ENCODE data around the gene GEMIN5. TPM values are rescaled to one million over a fixed set of nuclear protein-coding genes. Genes with fewer than 3 reads are reported as not detected.
A peak's percentile ranks its signal among the peaks of the same experiment; 100 is the strongest.
"Not testable (repeated sequence)": the region's sequence is repeated elsewhere in the genome, so short reads cannot be mapped to it uniquely, and the experiment has no call there.

Gene GEMIN5
- total and polyA plus RNA-seq, 2 donors from 2014 or later, result 3.5 to 14.8 TPM

DNA sequence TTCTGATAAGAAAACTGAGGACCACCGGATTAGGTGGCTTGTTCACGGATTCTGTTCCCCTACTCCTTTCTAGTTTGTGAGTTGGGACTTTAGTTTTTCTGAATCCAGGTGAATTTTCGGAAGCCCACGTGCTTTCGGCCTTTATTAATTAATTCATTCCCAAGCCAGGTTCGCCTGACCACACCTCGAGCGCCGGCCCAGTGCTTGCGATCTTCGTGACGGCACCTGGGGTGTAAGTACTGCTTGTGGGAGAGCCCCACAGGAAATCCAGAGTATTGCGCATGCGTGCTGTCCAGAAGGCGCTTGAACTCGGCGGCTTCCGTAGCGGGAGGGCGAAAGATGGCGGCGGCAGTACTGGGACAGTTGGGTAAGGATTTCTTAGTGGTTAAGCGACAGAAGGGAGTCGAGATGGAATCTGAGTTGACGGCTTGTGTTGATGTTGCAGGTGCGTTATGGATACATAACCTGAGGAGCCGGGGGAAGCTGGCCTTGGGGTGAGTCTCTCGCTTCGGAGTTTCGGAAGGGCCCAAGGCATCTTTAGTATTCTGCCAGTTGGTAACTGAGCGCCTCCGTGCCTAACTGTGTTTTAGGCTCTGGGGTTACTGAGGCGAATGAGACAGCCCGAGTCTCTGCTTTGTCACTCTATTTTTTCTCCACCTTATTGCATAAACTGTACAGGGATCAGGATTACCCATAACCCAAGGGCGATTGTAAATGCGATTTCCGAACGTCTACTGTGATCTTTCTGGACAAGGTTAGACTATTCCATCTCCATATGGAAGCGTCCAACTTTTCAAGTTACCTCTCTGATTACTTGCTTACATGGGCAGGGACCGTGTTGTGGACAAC, 3.0 kb upstream of the GEMIN5 start, which contains the start of gene MRPL22:
TSS of gene MRPL22 (plus strand) at position 302 of the 849 bp plus-strand sequence. CDS start at position 340, 38 bp downstream.
- H3K4me1 ChIP-seq (ENCODE audit: control insufficient read depth in 2 of 3, insufficient read depth in 2 of 3, low read depth in 1 of 3, low read length in 3 of 3), result peaks cover 3 to 19% (median 12%) of the 10 kb centered on the region in 3 donors

DNA sequence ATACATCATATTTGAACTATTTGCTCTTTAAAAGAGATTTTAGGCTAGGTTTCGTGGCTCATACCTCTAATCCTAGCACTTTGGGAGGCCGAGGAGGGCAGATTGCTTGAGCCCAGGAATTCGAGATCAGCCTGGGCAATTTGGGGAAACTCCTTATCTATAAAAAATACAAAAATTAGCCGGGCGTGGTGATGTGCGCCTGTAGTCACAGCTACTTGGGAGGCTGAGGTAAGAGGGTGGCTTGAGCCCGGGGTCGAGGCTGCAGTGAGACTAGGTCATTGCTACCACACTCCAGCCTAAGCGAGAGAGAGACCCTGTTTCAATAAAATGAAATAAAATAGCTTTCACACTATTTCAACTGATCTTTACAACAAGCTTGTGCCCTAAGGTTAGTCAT, 2.4 kb upstream of the GEMIN5 start:
- Histone ChIP-seq H3K9me3 (ENCODE audit: control insufficient read depth in 2 of 3, insufficient read depth in 1 of 3, low read length in 3 of 3) (no peaks in the 10 kb centered on the region), H3K9ac (ENCODE audit: low read length in 3 of 3) (peak overlapping the region in 2 of 3 donors; percentile 13 to 93), H3K36me3 (ENCODE audit: control insufficient read depth in 2 of 3, insufficient read depth in 3 of 3, low read length in 3 of 3) (no peaks in the 10 kb centered on the region), H3K4me1 (ENCODE audit: control insufficient read depth in 2 of 3, insufficient read depth in 2 of 3, low read depth in 1 of 3, low read length in 3 of 3) (peaks cover 3 to 19% (median 12%) of the 10 kb centered on the region in 3 donors), H3K4me3 (ENCODE audit: low read length in 3 of 3) (peak overlapping the region; percentile 91 to 98 (median 96)), H3K27me3 (ENCODE audit: control insufficient read depth, insufficient read depth, low read length) (no peaks in the 10 kb centered on the region), H3K27ac (ENCODE audit: low read depth in 2 of 2, low read length in 2 of 2) (peak overlapping the region; percentile 56 to 78)
- no peak for FAIRE-seq
- intact Hi-C loops (cut with DNase I), result no loop called here
- TF ChIP-seq, protein P1, sequence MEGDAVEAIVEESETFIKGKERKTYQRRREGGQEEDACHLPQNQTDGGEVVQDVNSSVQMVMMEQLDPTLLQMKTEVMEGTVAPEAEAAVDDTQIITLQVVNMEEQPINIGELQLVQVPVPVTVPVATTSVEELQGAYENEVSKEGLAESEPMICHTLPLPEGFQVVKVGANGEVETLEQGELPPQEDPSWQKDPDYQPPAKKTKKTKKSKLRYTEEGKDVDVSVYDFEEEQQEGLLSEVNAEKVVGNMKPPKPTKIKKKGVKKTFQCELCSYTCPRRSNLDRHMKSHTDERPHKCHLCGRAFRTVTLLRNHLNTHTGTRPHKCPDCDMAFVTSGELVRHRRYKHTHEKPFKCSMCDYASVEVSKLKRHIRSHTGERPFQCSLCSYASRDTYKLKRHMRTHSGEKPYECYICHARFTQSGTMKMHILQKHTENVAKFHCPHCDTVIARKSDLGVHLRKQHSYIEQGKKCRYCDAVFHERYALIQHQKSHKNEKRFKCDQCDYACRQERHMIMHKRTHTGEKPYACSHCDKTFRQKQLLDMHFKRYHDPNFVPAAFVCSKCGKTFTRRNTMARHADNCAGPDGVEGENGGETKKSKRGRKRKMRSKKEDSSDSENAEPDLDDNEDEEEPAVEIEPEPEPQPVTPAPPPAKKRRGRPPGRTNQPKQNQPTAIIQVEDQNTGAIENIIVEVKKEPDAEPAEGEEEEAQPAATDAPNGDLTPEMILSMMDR (IDR thresholded peaks at IDR 0.05; ENCODE audit: borderline replicate concordance, extremely low read depth, insufficient read depth), result no peak
- DNase-seq, result peak in 1 of 5 donors; percentile 49

More for the DNA sequence above, 3.0 kb upstream of the GEMIN5 start, which contains the start of gene MRPL22:
- DNase-seq, result peak; percentile 94 to 97 (median 96)
- TF ChIP-seq, protein P1 (IDR thresholded peaks at IDR 0.05; ENCODE audit: borderline replicate concordance, extremely low read depth, insufficient read depth), result no peak
- FAIRE-seq, result no peak
- Histone ChIP-seq H3K36me3 (ENCODE audit: control insufficient read depth in 2 of 3, insufficient read depth in 3 of 3, low read length in 3 of 3) (no peaks in the 10 kb centered on the region), H3K4me3 (ENCODE audit: low read length in 3 of 3) (peak within 1 kb of the TSS; percentile 91 to 98 (median 96)), H3K27me3 (ENCODE audit: control insufficient read depth, insufficient read depth, low read length) (no peaks in the 10 kb centered on the region), H3K9ac (ENCODE audit: low read length in 3 of 3) (peak within 1 kb of the TSS; percentile 42 to 96 (median 93)), H3K27ac (ENCODE audit: low read depth in 2 of 2, low read length in 2 of 2) (peak within 1 kb of the TSS; percentile 56 to 78), H3K9me3 (ENCODE audit: control insufficient read depth in 2 of 3, insufficient read depth in 1 of 3, low read length in 3 of 3) (no peaks in the 10 kb centered on the region)
- intact Hi-C loops (cut with DNase I), result no loop called here

DNA sequence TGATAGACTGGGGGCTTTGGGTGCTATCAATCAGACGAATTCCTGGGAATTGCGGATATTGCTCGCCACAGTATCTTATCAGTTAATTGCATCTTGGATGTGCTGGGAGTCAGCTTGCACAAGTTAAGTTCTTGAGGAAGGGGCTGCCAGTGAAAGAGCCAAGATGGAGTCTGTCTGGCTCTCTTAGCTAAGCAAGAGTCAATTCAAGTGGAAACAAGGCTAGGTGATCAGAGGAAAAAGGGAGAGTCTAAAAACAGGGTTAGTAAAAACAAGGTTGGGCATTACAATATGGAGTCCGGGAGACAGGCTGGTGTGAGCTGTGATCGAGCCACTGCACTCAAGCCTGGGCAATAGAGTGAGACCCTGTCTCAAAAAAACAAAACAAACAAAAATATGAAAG, 1.4 kb upstream of the GEMIN5 start:
- DNase-seq; H3K9ac ChIP-seq (ENCODE audit: low read length in 3 of 3); intact Hi-C loops (cut with DNase I); FAIRE-seq; H3K27ac ChIP-seq (ENCODE audit: low read depth in 2 of 2, low read length in 2 of 2); H3K9me3 ChIP-seq (ENCODE audit: control insufficient read depth in 2 of 3, insufficient read depth in 1 of 3, low read length in 3 of 3); H3K36me3 ChIP-seq (ENCODE audit: control insufficient read depth in 2 of 3, insufficient read depth in 3 of 3, low read length in 3 of 3); H3K4me3 ChIP-seq (ENCODE audit: low read length in 3 of 3); H3K27me3 ChIP-seq (ENCODE audit: control insufficient read depth, insufficient read depth, low read length): not testable (repeated sequence)
- H3K4me1 ChIP-seq (ENCODE audit: control insufficient read depth in 2 of 3, insufficient read depth in 2 of 3, low read depth in 1 of 3, low read length in 3 of 3), result peaks cover 3 to 19% (median 12%) of the 10 kb centered on the region in 3 donors

DNA sequence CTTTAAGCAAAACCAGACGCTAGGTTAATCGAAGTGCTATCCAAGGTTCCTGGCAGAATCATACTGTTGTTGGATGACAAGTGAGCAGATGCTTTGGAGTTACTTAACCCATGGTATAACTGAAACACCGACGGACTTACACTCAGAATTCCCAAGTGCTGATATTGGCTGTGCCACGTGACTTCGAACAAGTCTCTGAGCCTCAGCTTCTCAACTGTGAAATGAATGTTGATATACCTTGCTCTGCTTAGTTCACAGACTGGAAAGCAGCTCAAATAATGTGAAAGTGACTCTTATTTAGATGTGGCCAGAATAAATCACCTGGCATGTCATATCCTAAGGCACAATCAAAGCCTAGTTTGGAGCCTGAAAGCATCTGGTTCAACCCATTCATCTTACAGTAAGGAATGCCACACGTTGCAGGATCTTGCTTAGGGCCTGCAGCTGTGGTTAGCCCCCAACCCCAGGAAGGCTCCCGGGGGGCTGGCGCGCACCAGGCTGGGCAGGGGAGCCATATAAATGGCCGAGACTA, 759 bp downstream of the GEMIN5 start:
- intact Hi-C loops (cut with DNase I), result no loop called here
- TF ChIP-seq, protein P1 (IDR thresholded peaks at IDR 0.05; ENCODE audit: borderline replicate concordance, extremely low read depth, insufficient read depth), result no peak
- no peak overlapping the region for H3K27ac ChIP-seq (ENCODE audit: low read depth in 2 of 2, low read length in 2 of 2)

More for the DNA sequence above, 759 bp downstream of the GEMIN5 start:
- H3K27me3 ChIP-seq (ENCODE audit: control insufficient read depth, insufficient read depth, low read length), result no peaks in the 10 kb centered on the region
- H3K36me3 ChIP-seq (ENCODE audit: control insufficient read depth in 2 of 3, insufficient read depth in 3 of 3, low read length in 3 of 3), result no peaks in the 10 kb centered on the region
- no peaks in the 10 kb centered on the region for H3K9me3 ChIP-seq (ENCODE audit: control insufficient read depth in 2 of 3, insufficient read depth in 1 of 3, low read length in 3 of 3)
- FAIRE-seq (no peak), DNase-seq (no peak)
- H3K4me1 ChIP-seq (ENCODE audit: control insufficient read depth in 2 of 3, insufficient read depth in 2 of 3, low read depth in 1 of 3, low read length in 3 of 3), result peaks cover 3 to 13% (median 10%) of the 10 kb centered on the region in 3 donors
- H3K4me3 ChIP-seq (ENCODE audit: low read length in 3 of 3), result peak overlapping the region; percentile 77 to 93 (median 80)
- peak overlapping the region; percentile 59 to 79 (median 76) for H3K9ac ChIP-seq (ENCODE audit: low read length in 3 of 3)
